ENCODE data around the gene ELANE.

The ELANE gene

GRCh38 chr19:883661-884211, 31.6 kb downstream of the ELANE start:
- no peak overlapping the region for H3K4me3 ChIP-seq (ENCODE audit: low read depth, low read length)
- TF ChIP-seq CTCF (IDR thresholded peaks at IDR 0.05; ENCODE audit: insufficient read depth, low read length, missing control alignments) = no peak
- no peak for DNase-seq (ENCODE audit: low read depth, low spot score)
- POLR2A ChIA-PET = no interaction called here
- CTCF ChIA-PET = no interaction called here

- no peak overlapping the region for H3K4me3 ChIP-seq (ENCODE audit: low read depth, low read length)
- ChIA-PET POLR2A (no interaction called here), CTCF (no interaction called here)
- no peak for TF ChIP-seq CTCF (IDR thresholded peaks at IDR 0.05; ENCODE audit: insufficient read depth, low read length, missing control alignments)
- DNase-seq (ENCODE audit: low read depth, low spot score) = no peak
Observed at GRCh38 chr19:884420-885211, 32.5 kb downstream of the ELANE start.

GRCh38 chr19:885536-886224, 33.6 kb downstream of the ELANE start:
- no peak overlapping the region for H3K4me3 ChIP-seq (ENCODE audit: low read depth, low read length)
- CTCF ChIA-PET = no interaction called here
- TF ChIP-seq CTCF (IDR thresholded peaks at IDR 0.05; ENCODE audit: insufficient read depth, low read length, missing control alignments) = no peak
- POLR2A ChIA-PET = no interaction called here
- no peak for DNase-seq (ENCODE audit: low read depth, low spot score)

- TF ChIP-seq CTCF (IDR thresholded peaks at IDR 0.05; ENCODE audit: insufficient read depth, low read length, missing control alignments) = no peak
- ChIA-PET CTCF (no interaction called here), POLR2A (no interaction called here)
- DNase-seq (ENCODE audit: low read depth, low spot score) = no peak
- H3K4me3 ChIP-seq (ENCODE audit: low read depth, low read length) = no peak overlapping the region
Observed at GRCh38 chr19:887072-887471, 35.0 kb downstream of the ELANE start.

GRCh38 chr19:887599-887998, 35.5 kb downstream of the ELANE start:
- POLR2A ChIA-PET = no interaction called here
- no peak overlapping the region for H3K4me3 ChIP-seq (ENCODE audit: low read depth, low read length)
- CTCF ChIA-PET = no interaction called here
- no peak for TF ChIP-seq CTCF (IDR thresholded peaks at IDR 0.05; ENCODE audit: insufficient read depth, low read length, missing control alignments)
- DNase-seq (ENCODE audit: low read depth, low spot score) = no peak

GRCh38 chr19:888581-889385, 36.7 kb downstream of the ELANE start:
- no peak overlapping the region for H3K4me3 ChIP-seq (ENCODE audit: low read depth, low read length)
- no peak for DNase-seq (ENCODE audit: low read depth, low spot score)
- POLR2A ChIA-PET = no interaction called here
- no peak for TF ChIP-seq CTCF (IDR thresholded peaks at IDR 0.05; ENCODE audit: insufficient read depth, low read length, missing control alignments)
- CTCF ChIA-PET = no interaction called here

Data from AG04449 (cell line).